NCI-H748 (cell line): ENCODE data around the gene PDE9A.

Experiments
- DNase-seq: peaks from one replicate; lab custom pipeline; 2025; ENCODE audit not compliant: unreplicated experiment; lab: John Stamatoyannopoulos, UW

Gene PDE9A

DNA sequence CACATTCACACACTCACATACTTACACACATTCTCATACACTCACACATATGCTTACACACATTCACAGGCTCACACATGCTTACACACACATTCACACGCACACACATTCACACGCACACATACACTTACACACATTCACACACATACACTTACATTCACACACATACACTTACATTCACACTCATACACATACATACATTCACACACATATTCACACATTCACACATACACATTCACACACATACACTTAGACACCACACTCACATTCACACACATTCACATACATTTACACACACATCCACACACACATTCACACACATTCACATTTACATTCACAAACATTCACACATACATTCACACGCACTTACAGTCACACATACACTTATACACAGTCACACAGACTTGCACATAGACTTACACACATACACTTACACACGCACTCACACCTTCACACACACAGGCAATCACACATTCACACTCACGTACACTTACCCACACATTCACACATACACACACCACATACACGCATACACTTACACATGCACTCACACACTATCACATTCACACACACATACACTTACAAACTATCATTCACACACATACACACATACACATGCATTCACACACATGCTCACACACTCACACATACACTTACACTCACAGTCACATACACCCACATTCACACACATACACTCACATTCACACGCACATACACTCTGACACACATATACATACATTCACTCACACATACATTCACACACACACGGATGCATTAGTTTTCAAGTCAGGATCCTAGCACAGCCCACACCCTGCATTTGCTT lies 16.8 kb downstream of the PDE9A start:
- no peak for DNase-seq

- DNase-seq, result peak; percentile 32
Observed at GRCh38 chr21:42670884-42671283, 17.5 kb downstream of the PDE9A start.

- peak; percentile 91 for DNase-seq
Observed at GRCh38 chr21:42671778-42672593, 18.6 kb downstream of the PDE9A start.

- no peak for DNase-seq
Observed at GRCh38 chr21:42672699-42673458, 19.5 kb downstream of the PDE9A start.

DNA sequence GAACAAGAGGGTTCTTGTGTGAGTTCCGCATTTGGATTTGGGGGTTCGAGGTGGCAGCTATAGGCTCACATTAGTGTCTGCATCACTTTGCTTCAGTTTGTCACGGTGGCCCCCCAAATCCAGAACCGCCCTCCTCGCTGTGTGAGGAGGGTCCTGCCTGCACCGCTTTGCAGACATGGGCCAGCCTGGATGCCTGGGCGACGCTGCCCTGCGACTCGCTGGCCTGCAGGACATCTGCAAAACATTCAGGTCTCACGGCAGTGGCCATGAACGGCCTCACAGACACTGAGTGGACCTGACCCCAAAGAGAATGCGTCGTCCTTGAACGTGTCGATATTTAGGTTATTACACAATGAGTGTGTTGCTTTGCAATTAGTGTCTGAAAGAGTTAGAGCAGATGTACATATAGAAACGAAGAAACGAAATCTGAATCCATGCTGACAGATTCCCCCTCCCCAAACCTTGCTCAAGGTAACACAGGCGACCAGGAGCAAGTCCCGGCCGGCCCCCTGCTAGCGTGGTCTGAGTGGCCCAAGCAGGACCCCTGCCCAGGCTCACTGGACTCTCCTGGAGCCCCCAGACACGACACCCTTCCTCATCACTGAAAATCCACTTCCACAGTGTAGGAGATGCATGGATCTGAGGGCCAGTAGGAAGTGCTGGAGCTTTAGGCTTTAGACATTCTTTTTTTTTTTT lies 20.4 kb downstream of the PDE9A start:
- DNase-seq, result no peak

DNA sequence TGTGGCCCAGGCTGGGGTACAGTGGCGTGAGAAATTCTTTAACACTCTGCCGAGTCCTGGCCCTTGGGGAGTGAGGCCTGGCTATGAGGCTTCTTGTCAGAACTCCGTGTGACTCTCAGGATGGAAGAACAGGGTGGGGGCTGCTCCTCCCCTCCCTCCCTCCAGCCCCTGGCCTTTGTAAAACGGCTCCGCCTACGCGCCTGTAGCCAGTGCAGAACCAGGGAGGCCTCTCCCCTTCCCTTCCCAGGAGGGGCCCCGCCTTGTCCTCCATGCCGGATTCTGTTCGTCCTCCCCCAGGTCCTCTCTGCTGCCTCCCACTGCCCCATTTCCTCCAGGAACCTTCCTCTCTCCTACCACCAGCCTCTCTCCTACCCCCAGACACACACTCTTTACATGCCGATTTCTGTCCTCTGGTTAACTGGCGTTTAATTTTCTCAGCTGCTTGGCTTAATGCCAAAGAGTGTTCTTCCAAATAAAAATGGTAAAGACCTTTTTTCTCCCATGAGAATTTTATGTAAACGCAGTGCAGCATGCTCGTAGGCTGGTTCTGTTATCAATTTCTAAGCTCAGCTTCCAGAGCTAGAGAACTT lies 21.0 kb downstream of the PDE9A start:
- peak; percentile 72 for DNase-seq

- no peak for DNase-seq
Observed at GRCh38 chr21:42675403-42675802, 22.0 kb downstream of the PDE9A start.

DNA sequence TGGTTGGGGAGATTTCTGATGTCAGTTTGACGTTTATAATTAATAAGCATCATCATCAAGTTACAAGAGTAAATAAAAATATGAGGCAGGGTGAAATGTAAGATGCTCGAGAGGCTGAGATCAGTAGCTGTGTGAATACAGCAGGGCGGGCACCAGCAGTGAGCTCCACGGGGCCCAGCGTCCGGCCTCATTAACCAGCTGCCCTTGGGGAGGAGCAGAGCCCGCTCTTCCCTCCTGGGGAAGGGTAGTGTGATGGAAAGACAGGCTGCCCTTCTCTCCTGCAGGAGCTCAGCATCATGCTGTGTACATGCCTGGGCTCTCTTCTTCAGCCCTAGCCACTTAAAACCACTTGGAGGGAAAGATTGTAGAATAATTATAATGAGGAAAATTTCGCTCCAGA lies 23.4 kb downstream of the PDE9A start:
- peak; percentile 63 for DNase-seq

- DNase-seq, result peak; percentile 82
Observed at GRCh38 chr21:42677339-42678321, 24.2 kb downstream of the PDE9A start.

DNA sequence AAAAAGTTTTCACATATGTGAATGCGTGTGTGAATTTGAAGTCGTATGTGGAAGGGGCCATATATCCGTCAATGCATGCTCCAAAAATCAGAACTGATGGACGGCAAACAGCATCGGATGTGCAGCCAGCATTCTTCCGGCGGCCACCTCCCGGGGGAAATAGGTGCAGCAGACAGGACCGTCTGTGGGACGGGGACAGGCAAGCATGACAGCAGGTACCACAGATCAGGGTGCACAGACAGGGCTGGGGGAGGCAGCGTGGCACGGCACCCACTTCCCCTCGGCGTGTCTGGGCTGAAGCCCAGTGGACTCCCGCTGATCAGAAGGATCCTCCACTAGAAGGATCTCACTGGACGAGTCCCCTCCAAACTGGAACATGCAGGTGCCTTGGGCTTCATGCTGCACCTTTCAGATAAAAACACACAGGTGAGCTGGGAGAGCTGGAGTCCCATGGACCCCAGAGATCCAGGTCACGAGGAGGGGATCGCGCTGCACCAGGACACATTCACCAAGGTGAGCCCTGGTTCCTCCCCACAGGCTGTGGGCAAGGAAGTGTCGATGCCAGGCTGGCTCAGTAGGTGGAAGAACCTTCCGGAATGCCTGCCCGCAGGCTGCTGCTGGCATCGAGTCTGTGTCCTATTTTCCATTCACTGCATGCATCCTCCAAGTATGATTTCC lies 25.3 kb downstream of the PDE9A start:
- DNase-seq, result no peak

DNA sequence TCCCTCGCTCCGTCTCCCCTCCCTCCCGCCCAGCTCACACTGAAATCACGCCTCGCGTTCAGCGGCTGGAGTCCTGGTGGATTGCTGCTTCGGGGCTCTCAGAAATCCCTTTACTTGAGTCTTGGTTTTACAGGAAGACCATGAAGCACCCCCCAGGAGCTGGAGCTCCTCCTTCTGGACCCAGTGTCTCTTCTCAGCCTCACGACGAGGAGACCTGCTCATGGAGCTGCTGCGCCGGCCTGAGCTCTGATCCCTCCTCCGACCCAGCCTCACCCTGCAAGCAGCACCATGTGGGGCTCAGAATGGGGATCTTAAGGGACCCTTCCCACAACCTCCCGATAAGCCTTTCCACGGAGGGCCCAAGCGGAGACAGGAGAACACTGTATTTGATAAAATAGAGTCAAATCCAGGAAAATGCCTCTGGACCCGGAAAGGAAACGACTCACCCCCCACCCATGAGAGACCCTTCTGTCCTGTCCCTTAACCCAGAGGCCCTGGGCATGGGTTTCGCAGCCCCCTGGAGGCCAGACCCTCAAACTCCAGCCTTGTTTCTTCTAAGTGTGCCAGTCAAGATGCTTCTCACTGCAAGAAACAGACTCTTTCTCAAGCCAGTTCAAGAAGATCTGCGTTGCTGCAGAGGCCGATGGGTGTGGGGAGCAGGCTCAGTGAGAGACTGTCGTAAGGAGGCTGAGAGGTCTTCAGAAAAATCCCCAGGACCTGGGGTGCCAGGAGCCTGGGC lies 26.1 kb downstream of the PDE9A start:
- no peak for DNase-seq

- no peak for DNase-seq
Observed at GRCh38 chr21:42680058-42680330, 26.6 kb downstream of the PDE9A start.

- no peak for DNase-seq
Observed at GRCh38 chr21:42680429-42680828, 27.0 kb downstream of the PDE9A start.

- DNase-seq, result no peak
Observed at GRCh38 chr21:42681296-42682206, 28.1 kb downstream of the PDE9A start.

DNA sequence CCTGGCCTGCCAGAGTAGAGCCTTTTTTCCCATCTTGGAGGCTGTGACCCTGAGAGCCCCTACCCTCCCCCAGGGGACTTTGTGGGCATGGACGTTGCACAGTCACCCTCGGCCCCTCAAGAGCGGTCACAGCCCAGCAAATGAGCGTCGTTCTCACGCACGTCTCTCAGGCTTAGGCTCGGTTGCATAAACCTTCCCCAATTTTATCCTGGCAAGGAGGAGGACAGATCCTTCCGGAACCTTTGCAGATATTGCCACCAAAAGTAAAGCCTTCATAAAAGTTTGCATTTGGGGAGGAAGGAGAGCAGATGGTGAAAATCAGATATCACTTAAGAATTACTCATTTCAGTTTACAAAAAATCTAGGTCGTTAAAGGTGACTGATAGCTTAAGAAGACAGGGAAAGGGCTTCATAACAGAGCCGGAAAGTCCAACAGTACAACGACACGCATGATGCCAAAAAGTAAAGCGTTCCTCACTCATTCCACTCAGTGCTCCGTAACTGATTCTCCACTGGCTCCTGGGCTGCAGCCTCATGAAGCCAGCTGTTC lies 29.3 kb downstream of the PDE9A start:
- no peak for DNase-seq

- DNase-seq, result no peak
Observed at GRCh38 chr21:42683371-42684108, 30.1 kb downstream of the PDE9A start.
